HG03045 (cell line): ENCODE data around the gene RAB4B.
"Not testable (repeated sequence)": the region's sequence is repeated elsewhere in the genome, so short reads cannot be mapped to it uniquely, and the experiment has no call there.

ENCODE experiments used
- ATAC-seq: cut with Tn5 transposase; IDR thresholded peaks from one replicate; pipeline ENCODE4 v1.9.1; 2021; ENCODE audit warnings: mild to moderate bottlenecking, moderate library complexity; ENCODE audit not compliant: unreplicated experiment

RAB4B gene

GRCh38 chr19:40750058-40750873 lies 27.8 kb upstream of the RAB4B start, which contains the start of gene ACTMAP:
ACTMAP (minus strand) TSS chr19:40750477; CDS start chr19:40749803, 674 bp downstream.
- ATAC-seq: peak; percentile 87

GRCh38 chr19:40750874-40751537 lies 27.0 kb upstream of the RAB4B start, which contains the start of gene SNRPA:
SNRPA (plus strand) TSS chr19:40751203; CDS start chr19:40751409, 206 bp downstream.
- peak; percentile 62 for ATAC-seq

- no peak for ATAC-seq
Observed at GRCh38 chr19:40752257-40752781, 25.7 kb upstream of the RAB4B start.

GRCh38 chr19:40754611-40755247 lies 23.3 kb upstream of the RAB4B start:
- no peak for ATAC-seq

GRCh38 chr19:40755248-40755624 lies 22.8 kb upstream of the RAB4B start:
- no peak for ATAC-seq

- no peak for ATAC-seq
Observed at GRCh38 chr19:40755791-40756190, 22.3 kb upstream of the RAB4B start.

- ATAC-seq: no peak
Observed at GRCh38 chr19:40756502-40757110, 21.4 kb upstream of the RAB4B start.

GRCh38 chr19:40758491-40758890 lies 19.6 kb upstream of the RAB4B start:
- no peak for ATAC-seq

- no peak for ATAC-seq
Observed at GRCh38 chr19:40759352-40759751, 18.7 kb upstream of the RAB4B start.

- ATAC-seq: no peak
Observed at GRCh38 chr19:40762754-40763470, 15.1 kb upstream of the RAB4B start.

- no peak for ATAC-seq
Observed at GRCh38 chr19:40763526-40763925, 14.5 kb upstream of the RAB4B start.

- no peak for ATAC-seq
Observed at GRCh38 chr19:40763963-40764362, 14.1 kb upstream of the RAB4B start.

GRCh38 chr19:40766385-40766784 lies 11.7 kb upstream of the RAB4B start:
- not testable (repeated sequence) for ATAC-seq

- ATAC-seq: no peak
Observed at GRCh38 chr19:40768869-40769268, 9.2 kb upstream of the RAB4B start.

- ATAC-seq: not testable (repeated sequence)
Observed at GRCh38 chr19:40771101-40771862, 6.8 kb upstream of the RAB4B start.

- ATAC-seq: no peak
Observed at GRCh38 chr19:40774916-40775631, 3.0 kb upstream of the RAB4B start, which contains the start of gene MIA. MIA (plus strand) TSS chr19:40775521; CDS start chr19:40775543, 22 bp downstream.

- ATAC-seq: no peak
Observed at GRCh38 chr19:40775632-40776022, 2.4 kb upstream of the RAB4B start.

GRCh38 chr19:40776364-40776763 lies 1.7 kb upstream of the RAB4B start:
- ATAC-seq: no peak
